Immature natural killer cell (primary cell): Measurements from ENCODE around the gene NOX4. TPM values are rescaled to one million over a fixed set of nuclear protein-coding genes. Genes with fewer than 3 reads are reported as not detected.
"Not testable (repeated sequence)": the region's sequence is repeated elsewhere in the genome, so short reads cannot be mapped to it uniquely, and the experiment has no call there.

ENCODE experiments used
- DNase-seq, 3 donors: peaks; one replicate each; pipeline ENCODE4 v3.0.0; 2022; ENCODE audit warnings: mixed read lengths in 1 of 3
- H3K27ac Mint-ChIP-seq, 6 donors: one replicate each; pipeline ENCODE4 v1.8.0; 2020; ENCODE audit warnings: mixed read lengths in 6 of 6, mild to moderate bottlenecking in 5 of 6, inconsistent platforms in 4 of 6, moderate library complexity in 3 of 6
- H3K27me3 Mint-ChIP-seq, 3 donors: one replicate each; pipeline ENCODE4 v1.8.0; 2020 to 2021; ENCODE audit warnings: low read depth in 3 of 3, mild to moderate bottlenecking in 3 of 3, mixed read lengths in 3 of 3, moderate library complexity in 3 of 3, inconsistent platforms in 1 of 3
- H3K36me3 Mint-ChIP-seq, 3 donors: one replicate each; pipeline ENCODE4 v1.8.0; 2020; ENCODE audit warnings: mixed read lengths in 3 of 3, inconsistent platforms in 2 of 3, mild to moderate bottlenecking in 2 of 3
- H3K4me1 Mint-ChIP-seq, 2 donors: one replicate each; pipeline ENCODE4 v1.8.0; 2020; ENCODE audit warnings: inconsistent platforms in 2 of 2, mild to moderate bottlenecking in 2 of 2, mixed read lengths in 2 of 2, moderate library complexity in 1 of 2
- H3K4me3 Mint-ChIP-seq, 5 donors: one replicate each; pipeline ENCODE4 v1.8.0; 2020; ENCODE audit warnings: mild to moderate bottlenecking in 5 of 5, mixed read lengths in 5 of 5, inconsistent platforms in 3 of 5, moderate library complexity in 3 of 5
- H3K9me3 Mint-ChIP-seq, 6 donors: one replicate each; pipeline ENCODE4 v1.8.0; 2020; ENCODE audit warnings: mild to moderate bottlenecking in 6 of 6, mixed read lengths in 6 of 6, inconsistent platforms in 4 of 6, moderate library complexity in 3 of 6
- polyA plus RNA-seq, 3 donors: library from polyadenylated mRNA; unstranded; fragments of 300-500 nt; fragmentation: Illumina TruSeq; gene quantifications; one replicate each; pipeline ENCODE4 v1.2.3, GENCODE V29; 2021

NOX4 gene
- polyA plus RNA-seq, 3 donors from 2014 or later, result not detected

- Mint-ChIP-seq H3K36me3 (peaks cover 0 to 4% (median 0%) of the 10 kb centered on the region in 3 donors), H3K4me3 (no peak overlapping the region), H3K27me3 (no peaks in the 10 kb centered on the region), H3K9me3 (peaks cover 0 to 19% (median 5%) of the 10 kb centered on the region in 6 donors), H3K27ac (no peak overlapping the region), H3K4me1 (no peaks in the 10 kb centered on the region)
- no peak for DNase-seq
These were observed 197.1 kb downstream of the NOX4 start for GRCh38 chr11:89293965-89294679.

- H3K36me3 Mint-ChIP-seq, H3K4me1 Mint-ChIP-seq, H3K4me3 Mint-ChIP-seq, H3K27me3 Mint-ChIP-seq, DNase-seq, H3K27ac Mint-ChIP-seq: not testable (repeated sequence)
- H3K9me3 Mint-ChIP-seq, result peaks cover 0 to 40% (median 8%) of the 10 kb centered on the region in 6 donors
These were observed 203.2 kb downstream of the NOX4 start for GRCh38 chr11:89288004-89288403.

GRCh38 chr11:89286601-89287000 is 204.6 kb downstream of the NOX4 start:
- Mint-ChIP-seq H3K4me3 (peak overlapping the region in 1 of 5 donors; percentile 48), H3K9me3 (peaks cover 0 to 31% (median 12%) of the 10 kb centered on the region in 6 donors)
- DNase-seq, H3K27me3 Mint-ChIP-seq, H3K4me1 Mint-ChIP-seq, H3K36me3 Mint-ChIP-seq, H3K27ac Mint-ChIP-seq: not testable (repeated sequence)

DNA sequence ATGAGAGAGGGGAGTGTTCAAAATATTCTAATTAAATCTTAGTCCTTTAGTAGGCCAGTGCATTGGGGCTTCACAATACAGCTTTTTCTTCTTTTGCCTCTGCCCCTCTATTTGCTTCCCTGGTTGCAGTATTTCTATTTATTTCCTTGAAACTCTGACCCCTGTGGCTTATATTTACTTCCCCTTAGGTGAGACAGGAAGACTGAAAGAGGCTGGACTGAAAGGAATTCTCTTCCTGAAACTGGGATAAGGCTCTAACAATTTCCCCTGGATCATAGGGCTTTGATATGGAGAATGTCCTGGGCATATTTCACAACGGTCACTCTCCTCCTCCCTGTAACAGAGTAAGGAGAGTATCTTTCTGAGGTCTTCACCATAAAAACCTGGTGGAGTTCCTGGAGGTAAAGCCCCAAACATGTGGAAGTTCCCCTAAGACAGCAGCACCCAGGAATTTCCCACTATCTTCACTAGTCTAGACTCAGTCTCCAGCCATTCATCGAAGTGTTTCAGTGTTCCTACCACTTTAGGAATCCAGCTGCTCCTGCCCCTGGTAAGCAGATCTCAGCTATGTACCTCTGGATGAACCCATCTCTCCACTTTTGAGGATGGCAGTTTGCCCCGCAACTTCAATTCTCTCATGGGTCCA is 210.0 kb downstream of the NOX4 start:
- H3K27ac Mint-ChIP-seq, H3K27me3 Mint-ChIP-seq, H3K36me3 Mint-ChIP-seq, DNase-seq, H3K4me3 Mint-ChIP-seq, H3K4me1 Mint-ChIP-seq: not testable (repeated sequence)
- peaks cover 0 to 43% (median 21%) of the 10 kb centered on the region in 6 donors for H3K9me3 Mint-ChIP-seq

GRCh38 chr11:89279176-89279575 is 212.0 kb downstream of the NOX4 start:
- H3K4me3 Mint-ChIP-seq, result no peak overlapping the region
- H3K9me3 Mint-ChIP-seq, result peaks cover 3 to 52% (median 25%) of the 10 kb centered on the region in 6 donors
- H3K36me3 Mint-ChIP-seq, result no peaks in the 10 kb centered on the region
- H3K27me3 Mint-ChIP-seq, result no peaks in the 10 kb centered on the region
- H3K27ac Mint-ChIP-seq, result no peak overlapping the region
- DNase-seq, result no peak
- no peaks in the 10 kb centered on the region for H3K4me1 Mint-ChIP-seq

- no peaks in the 10 kb centered on the region for H3K36me3 Mint-ChIP-seq
- no peaks in the 10 kb centered on the region for H3K27me3 Mint-ChIP-seq
- H3K4me1 Mint-ChIP-seq, result no peaks in the 10 kb centered on the region
- peaks cover 6 to 46% (median 27%) of the 10 kb centered on the region in 6 donors for H3K9me3 Mint-ChIP-seq
- H3K27ac Mint-ChIP-seq, result no peak overlapping the region
- no peak overlapping the region for H3K4me3 Mint-ChIP-seq
- no peak for DNase-seq
These were observed 215.2 kb downstream of the NOX4 start for GRCh38 chr11:89275966-89276365.

Other genes starting within 250 kb of the NOX4 start
- not detected for gene TRIM77, start 218.9 kb upstream of the NOX4 start, polyA plus RNA-seq